ENCODE results near the gene RIN3. TPM values are rescaled to one million over a fixed set of nuclear protein-coding genes. Genes with fewer than 3 reads are reported as not detected.

RIN3 gene
- total and polyA plus RNA-seq, 3 donors from 2014 or later = 25.9 to 56.2 (median 49.8) TPM

- Histone ChIP-seq H3K27me3 (no peaks in the 10 kb centered on the region), H3K4me3 (no peak overlapping the region), H3K4me1 (peaks cover 5% of the 10 kb centered on the region), H3K9me3 (no peaks in the 10 kb centered on the region), H3K27ac (no peak overlapping the region), H3K36me3 (ENCODE audit: low read depth, missing control alignments) (no peaks in the 10 kb centered on the region)
- WGBS, 2 donors = 67 to 88% methylated on average over 14 to 15 of the region's 16 CpGs
- intact Hi-C loops (cut with DNase I; ENCODE audit: low total_unique reads) = no loop called here
- DNase-seq = peak; percentile 41
- no peak for TF ChIP-seq POLR2A (IDR thresholded peaks at IDR 0.05)
- no peak for TF ChIP-seq CTCF (IDR thresholded peaks at IDR 0.05)
These were observed 55.3 kb downstream of the RIN3 start for GRCh38 chr14:92568621-92569479.

- Histone ChIP-seq H3K27ac (no peak overlapping the region), H3K36me3 (ENCODE audit: low read depth, missing control alignments) (no peaks in the 10 kb centered on the region), H3K27me3 (no peaks in the 10 kb centered on the region), H3K9me3 (no peaks in the 10 kb centered on the region), H3K4me3 (no peak overlapping the region), H3K4me1 (no peaks in the 10 kb centered on the region)
- no peak for DNase-seq
- WGBS, 2 donors = 84% methylated on average over 6 of the region's 6 CpGs
- TF ChIP-seq CTCF (IDR thresholded peaks at IDR 0.05) (no peak), POLR2A (IDR thresholded peaks at IDR 0.05) (no peak)
- intact Hi-C loops (cut with DNase I; ENCODE audit: low total_unique reads) = no loop called here
These were observed 57.2 kb downstream of the RIN3 start for GRCh38 chr14:92570674-92571262.

GRCh38 chr14:92572050-92572449 lies 58.5 kb downstream of the RIN3 start:
- DNase-seq = peak; percentile 65
- Histone ChIP-seq H3K27ac (no peak overlapping the region), H3K27me3 (no peaks in the 10 kb centered on the region), H3K36me3 (ENCODE audit: low read depth, missing control alignments) (no peaks in the 10 kb centered on the region), H3K4me3 (no peak overlapping the region), H3K9me3 (no peaks in the 10 kb centered on the region), H3K4me1 (no peaks in the 10 kb centered on the region)
- intact Hi-C loops (cut with DNase I; ENCODE audit: low total_unique reads) = no loop called here
- no peak for TF ChIP-seq POLR2A (IDR thresholded peaks at IDR 0.05)
- TF ChIP-seq CTCF (IDR thresholded peaks at IDR 0.05) = no peak
- WGBS, 2 donors = 81 to 85% methylated on average over 10 of the region's 10 CpGs

GRCh38 chr14:92573761-92574498 lies 60.3 kb downstream of the RIN3 start:
- H3K27ac ChIP-seq = no peak overlapping the region

More at GRCh38 chr14:92573761-92574498, 60.3 kb downstream of the RIN3 start:
- WGBS, 2 donors = 88 to 90% methylated on average over 8 of the region's 8 CpGs
- Histone ChIP-seq H3K36me3 (ENCODE audit: low read depth, missing control alignments) (no peaks in the 10 kb centered on the region), H3K4me3 (no peak overlapping the region), H3K27me3 (no peaks in the 10 kb centered on the region), H3K9me3 (no peaks in the 10 kb centered on the region), H3K4me1 (no peaks in the 10 kb centered on the region)
- intact Hi-C loops (cut with DNase I; ENCODE audit: low total_unique reads) = no loop called here
- TF ChIP-seq POLR2A (IDR thresholded peaks at IDR 0.05) (no peak), CTCF (IDR thresholded peaks at IDR 0.05) (no peak)
- DNase-seq = no peak

All from testis (tissue), 3 donors.